ENCODE results near the gene YPEL2. TPM values are rescaled to one million over a fixed set of nuclear protein-coding genes. Genes with fewer than 3 reads are reported as not detected.

YPEL2 gene
- total RNA-seq, 2 experiments from 2014 or later = 9.4 to 13.2 TPM

GRCh38 chr17:59375857-59376256, 44.4 kb downstream of the YPEL2 start:
- Mint-ChIP-seq H3K27me3 (no peaks in the 10 kb centered on the region), H3K9me3 (peaks cover 3% of the 10 kb centered on the region), H3K4me1 (peaks cover 61% of the 10 kb centered on the region), H3K4me3 (no peak overlapping the region), H3K36me3 (ENCODE audit: low read depth) (peaks cover 10% of the 10 kb centered on the region), H3K27ac (no peak overlapping the region)
- ChIA-PET CTCF (interaction anchor here (1.0 to 3.5 kb wide), 4 partner anchors 20 to 65 kb away, joined by 3 to 10 read pairs (median 5); no protein-coding TSS in a partner anchor), POLR2A (interaction anchor here (0.7 kb wide), 1 partner anchor 40 kb away, joined by 3 read pairs; no protein-coding TSS in a partner anchor)
- DNase-seq = no peak

DNA sequence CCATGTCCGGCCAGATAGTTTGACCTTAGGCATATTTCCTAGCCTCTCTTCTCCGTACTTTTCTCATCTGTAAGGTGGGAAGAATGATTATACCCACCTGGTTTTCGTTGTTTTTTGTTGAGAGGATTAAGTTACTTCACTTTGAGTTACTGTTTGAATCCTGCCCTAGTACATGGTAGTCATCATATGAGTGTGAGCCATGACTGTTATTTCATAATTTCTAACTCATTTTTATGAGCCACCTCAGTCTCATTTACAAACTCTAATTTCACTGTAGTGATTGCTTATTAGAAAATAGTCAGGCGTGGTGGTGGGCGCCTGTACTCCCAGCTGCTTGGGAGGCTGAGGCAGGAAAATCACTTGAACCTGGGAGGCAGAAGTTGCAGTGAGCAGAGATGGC, 45.1 kb downstream of the YPEL2 start:
- POLR2A ChIA-PET = no interaction called here
- Mint-ChIP-seq H3K4me3 (no peak overlapping the region), H3K4me1 (peaks cover 61% of the 10 kb centered on the region), H3K36me3 (ENCODE audit: low read depth) (peaks cover 10% of the 10 kb centered on the region), H3K27ac (no peak overlapping the region), H3K9me3 (peaks cover 3% of the 10 kb centered on the region), H3K27me3 (no peaks in the 10 kb centered on the region)
- CTCF ChIA-PET = interaction anchor here (1.8 kb wide), 1 partner anchor 47 kb away, joined by 4 read pairs; no protein-coding TSS in a partner anchor
- DNase-seq = no peak

DNA sequence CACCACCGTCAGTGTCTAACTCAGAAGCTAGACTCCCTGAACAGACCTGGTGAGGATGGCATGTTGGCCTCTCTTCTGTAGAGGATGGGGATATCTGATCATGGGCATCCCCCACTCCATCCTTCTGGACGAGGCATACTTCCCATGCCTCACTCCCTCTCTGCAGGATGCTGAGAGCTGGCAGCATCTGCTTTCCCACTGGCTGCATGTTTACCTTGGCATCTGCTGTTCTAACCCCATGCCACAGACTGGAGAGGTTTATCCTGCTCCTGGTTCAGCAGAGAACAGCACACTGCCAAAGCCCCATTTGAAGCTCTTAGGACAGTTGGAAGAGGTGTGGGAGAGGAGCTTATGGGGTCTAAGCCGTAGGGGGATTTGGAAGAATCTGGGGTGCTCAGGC, 46.0 kb downstream of the YPEL2 start:
- Mint-ChIP-seq H3K27me3 (no peaks in the 10 kb centered on the region), H3K4me1 (peaks cover 59% of the 10 kb centered on the region), H3K27ac (no peak overlapping the region), H3K36me3 (ENCODE audit: low read depth) (peaks cover 12% of the 10 kb centered on the region), H3K4me3 (no peak overlapping the region), H3K9me3 (peaks cover 3% of the 10 kb centered on the region)
- DNase-seq = no peak
- CTCF ChIA-PET = interaction anchor here (0.6 to 3.0 kb wide), 2 partner anchors 11 to 515 kb away, joined by 3 to 13 read pairs; no protein-coding TSS in a partner anchor
- POLR2A ChIA-PET = no interaction called here

DNA sequence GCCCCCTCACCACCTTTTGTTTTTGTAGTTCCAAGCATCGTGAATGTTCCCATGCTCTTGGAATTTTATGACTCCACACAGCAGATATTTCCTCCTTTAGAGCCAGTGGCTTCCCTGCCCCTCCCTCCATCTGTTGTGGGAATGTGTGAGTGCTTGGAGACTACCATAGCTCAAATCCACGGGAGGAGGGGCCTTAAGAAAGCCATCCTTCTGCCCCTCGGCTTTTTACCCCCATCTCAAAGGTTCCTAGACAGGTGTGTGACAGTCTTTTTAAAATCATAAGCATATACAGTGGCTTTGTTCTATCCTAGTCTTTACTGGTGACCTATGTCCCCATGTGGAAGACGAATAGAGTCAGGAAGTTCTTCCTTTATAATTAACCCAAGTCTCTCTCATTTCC, 47.2 kb downstream of the YPEL2 start:
- Mint-ChIP-seq H3K4me3 (no peak overlapping the region), H3K9me3 (peaks cover 3% of the 10 kb centered on the region), H3K27me3 (no peaks in the 10 kb centered on the region), H3K27ac (no peak overlapping the region), H3K36me3 (ENCODE audit: low read depth) (peaks cover 12% of the 10 kb centered on the region), H3K4me1 (peaks cover 48% of the 10 kb centered on the region)
- DNase-seq = no peak
- ChIA-PET POLR2A (no interaction called here), CTCF (interaction anchor here (1.5 to 3.0 kb wide), 2 partner anchors 10 to 13 kb away, joined by 5 to 13 read pairs; no protein-coding TSS in a partner anchor)

- Mint-ChIP-seq H3K4me1 (peaks cover 30% of the 10 kb centered on the region), H3K27me3 (no peaks in the 10 kb centered on the region), H3K4me3 (no peak overlapping the region), H3K36me3 (ENCODE audit: low read depth) (peaks cover 7% of the 10 kb centered on the region), H3K27ac (no peak overlapping the region), H3K9me3 (no peaks in the 10 kb centered on the region)
- DNase-seq = no peak
- POLR2A ChIA-PET = no interaction called here
- CTCF ChIA-PET = interaction anchor here (1.1 to 1.5 kb wide), 3 partner anchors 12 to 27 kb away, joined by 3 to 4 read pairs (median 3); no protein-coding TSS in a partner anchor
Measured at GRCh38 chr17:59380474-59380873, 49.0 kb downstream of the YPEL2 start.

GRCh38 chr17:59381716-59382570, 50.5 kb downstream of the YPEL2 start:
- no peak for DNase-seq
- Mint-ChIP-seq H3K4me3 (no peak overlapping the region), H3K4me1 (peaks cover 18% of the 10 kb centered on the region), H3K36me3 (ENCODE audit: low read depth) (peaks cover 7% of the 10 kb centered on the region), H3K27me3 (no peaks in the 10 kb centered on the region), H3K27ac (peak overlapping the region; percentile 34), H3K9me3 (no peaks in the 10 kb centered on the region)
- CTCF ChIA-PET = interaction anchor here (1.1 to 1.4 kb wide), 2 partner anchors 16 to 25 kb away, joined by 3 to 4 read pairs; no protein-coding TSS in a partner anchor
- POLR2A ChIA-PET = no interaction called here

GRCh38 chr17:59383893-59384292, 52.4 kb downstream of the YPEL2 start:
- ChIA-PET CTCF (no interaction called here), POLR2A (no interaction called here)
- DNase-seq = no peak
- H3K27me3 Mint-ChIP-seq = no peaks in the 10 kb centered on the region
- no peaks in the 10 kb centered on the region for H3K9me3 Mint-ChIP-seq
- peaks cover 4% of the 10 kb centered on the region for H3K36me3 Mint-ChIP-seq (ENCODE audit: low read depth)
- no peak overlapping the region for H3K4me3 Mint-ChIP-seq
- H3K4me1 Mint-ChIP-seq = peaks cover 18% of the 10 kb centered on the region
- H3K27ac Mint-ChIP-seq = no peak overlapping the region

- no peak overlapping the region for H3K27ac Mint-ChIP-seq
- peaks cover 10% of the 10 kb centered on the region for H3K36me3 Mint-ChIP-seq (ENCODE audit: low read depth)
- peaks cover 4% of the 10 kb centered on the region for H3K4me1 Mint-ChIP-seq
- ChIA-PET CTCF (interaction anchor here (1.0 to 2.5 kb wide), 2 partner anchors 9 kb away, joined by 3 to 13 read pairs; no protein-coding TSS in a partner anchor), POLR2A (no interaction called here)
- no peak for DNase-seq
- H3K9me3 Mint-ChIP-seq = no peaks in the 10 kb centered on the region
- no peaks in the 10 kb centered on the region for H3K27me3 Mint-ChIP-seq
- no peak overlapping the region for H3K4me3 Mint-ChIP-seq
Measured at GRCh38 chr17:59387351-59388068, 56.1 kb downstream of the YPEL2 start.

DNA sequence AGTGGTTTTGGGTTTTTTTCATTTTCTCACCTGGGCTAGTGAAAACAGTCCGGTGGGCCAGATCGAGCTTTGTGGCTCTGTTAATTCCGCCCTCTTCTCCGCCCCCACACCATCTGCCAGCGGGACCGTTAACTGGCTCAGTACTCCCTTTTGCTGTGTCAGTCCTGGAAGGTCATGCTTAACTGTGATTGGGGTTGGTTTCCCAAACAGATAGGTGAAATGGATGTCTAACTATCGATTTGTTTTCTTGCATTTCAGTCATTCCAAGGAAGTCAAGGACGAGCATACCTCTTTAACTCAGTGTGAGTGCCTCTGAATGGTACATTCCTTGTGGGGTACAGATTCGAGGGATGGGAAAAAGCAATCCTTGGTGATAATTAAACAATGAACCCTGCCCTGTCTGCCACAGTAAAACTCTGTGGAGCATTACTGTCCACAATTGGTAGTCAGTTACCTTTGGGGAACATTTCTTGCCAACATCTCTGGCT, 56.7 kb downstream of the YPEL2 start:
- no peaks in the 10 kb centered on the region for H3K27me3 Mint-ChIP-seq
- H3K4me3 Mint-ChIP-seq = no peak overlapping the region
- peaks cover 4% of the 10 kb centered on the region for H3K4me1 Mint-ChIP-seq
- no peaks in the 10 kb centered on the region for H3K9me3 Mint-ChIP-seq
- POLR2A ChIA-PET = no interaction called here
- H3K27ac Mint-ChIP-seq = no peak overlapping the region
- CTCF ChIA-PET = interaction anchor here (2.5 kb wide), 1 partner anchor 10 kb away, joined by 13 read pairs; no protein-coding TSS in a partner anchor
- no peak for DNase-seq
- H3K36me3 Mint-ChIP-seq (ENCODE audit: low read depth) = peaks cover 13% of the 10 kb centered on the region

DNA sequence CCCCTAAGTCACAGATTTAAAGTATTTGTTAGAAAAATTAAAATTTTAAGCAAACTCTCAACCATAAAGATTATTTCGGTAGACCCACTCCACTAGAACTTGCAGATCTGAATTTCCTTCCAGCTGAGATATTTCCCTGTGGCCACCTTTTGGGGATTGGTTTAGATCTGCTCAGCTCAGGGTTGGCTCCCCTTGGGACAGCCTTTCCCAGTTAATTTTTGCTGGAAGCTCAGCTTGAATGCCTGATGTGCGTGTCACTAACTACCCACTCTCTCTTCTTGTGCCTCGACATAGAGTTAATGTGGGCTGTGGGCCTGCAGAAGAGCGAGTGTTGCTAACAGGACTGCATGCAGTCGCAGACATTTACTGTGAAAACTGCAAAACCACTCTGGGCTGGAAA, 57.6 kb downstream of the YPEL2 start:
- no peak for DNase-seq
- H3K4me1 Mint-ChIP-seq = peaks cover 4% of the 10 kb centered on the region
- ChIA-PET CTCF (interaction anchor here (1.0 to 2.5 kb wide), 2 partner anchors 11 to 44 kb away, joined by 3 to 13 read pairs; no protein-coding TSS in a partner anchor), POLR2A (no interaction called here)
- peaks cover 13% of the 10 kb centered on the region for H3K36me3 Mint-ChIP-seq (ENCODE audit: low read depth)
- no peaks in the 10 kb centered on the region for H3K9me3 Mint-ChIP-seq
- no peak overlapping the region for H3K27ac Mint-ChIP-seq
- no peak overlapping the region for H3K4me3 Mint-ChIP-seq
- H3K27me3 Mint-ChIP-seq = no peaks in the 10 kb centered on the region

GRCh38 chr17:59391021-59391420, 59.6 kb downstream of the YPEL2 start:
- H3K4me3 Mint-ChIP-seq = no peak overlapping the region
- H3K27me3 Mint-ChIP-seq = no peaks in the 10 kb centered on the region
- ChIA-PET CTCF (no interaction called here), POLR2A (no interaction called here)
- H3K9me3 Mint-ChIP-seq = no peaks in the 10 kb centered on the region
- H3K36me3 Mint-ChIP-seq (ENCODE audit: low read depth) = peaks cover 13% of the 10 kb centered on the region
- DNase-seq = no peak
- H3K4me1 Mint-ChIP-seq = peaks cover 4% of the 10 kb centered on the region
- no peak overlapping the region for H3K27ac Mint-ChIP-seq

GRCh38 chr17:59392973-59393679, 61.7 kb downstream of the YPEL2 start:
- no peak overlapping the region for H3K4me3 Mint-ChIP-seq
- ChIA-PET CTCF (interaction anchor here (0.5 to 0.6 kb wide), 2 partner anchors 8 to 388 kb away, joined by 3 read pairs; no protein-coding TSS in a partner anchor), POLR2A (no interaction called here)
- no peak overlapping the region for H3K27ac Mint-ChIP-seq
- H3K27me3 Mint-ChIP-seq = no peaks in the 10 kb centered on the region
- H3K9me3 Mint-ChIP-seq = no peaks in the 10 kb centered on the region
- H3K36me3 Mint-ChIP-seq (ENCODE audit: low read depth) = peaks cover 23% of the 10 kb centered on the region
- H3K4me1 Mint-ChIP-seq = peaks cover 4% of the 10 kb centered on the region
- DNase-seq = no peak
